Brain microvascular endothelial cell (primary cell): ENCODE results near the gene FFAR3.
A peak's percentile ranks its signal among the peaks of the same experiment; 100 is the strongest.

Experiments
- DNase-seq: peaks from one replicate; pipeline ENCODE4 v3.0.0-alpha.2; 2020
- H3K27ac ChIP-seq: fragments of 250-450 bp; sonication (Bioruptor Pico); 2 replicates; pipeline ENCODE4 v1.5.1; 2020; ENCODE audit warnings: mild to moderate bottlenecking, moderate library complexity
- H3K27me3 ChIP-seq: fragments of 250-450 bp; sonication (Bioruptor Pico); replicated peaks from 2 replicates; pipeline ENCODE4 v1.5.1; 2020; ENCODE audit warnings: mild to moderate bottlenecking
- H3K36me3 ChIP-seq: fragments of 250-450 bp; sonication (Bioruptor Pico); replicated peaks from 2 replicates; pipeline ENCODE4 v1.5.1; 2020; ENCODE audit warnings: mild to moderate bottlenecking
- H3K4me3 ChIP-seq: 2 replicates; pipeline ENCODE4 v1.5.1; 2011; ENCODE audit warnings: low read depth, mild to moderate bottlenecking, control low read depth, low read length, moderate library complexity
- CTCF ChIP-seq: IDR thresholded peaks from 2 replicates; pipeline ENCODE4 v1.5.1; 2011; ENCODE audit warnings: low read depth, mild to moderate bottlenecking, moderate library complexity, low read length, control low read depth, inconsistent platforms; ENCODE audit errors: missing control alignments
- in situ Hi-C: cut with HindIII; loops from 2 replicates; pipeline ENCODE4 v1.10.0; 2017; ENCODE audit warnings: low sequenced_read_pairs, low pct_ligation_motif_present

The FFAR3 gene

GRCh38 chr19:35403116-35403760 is 45.0 kb downstream of the FFAR3 start:
- Histone ChIP-seq H3K27ac (no peak overlapping the region), H3K27me3 (no peaks in the 10 kb centered on the region), H3K36me3 (no peaks in the 10 kb centered on the region), H3K4me3 (no peak overlapping the region)
- TF ChIP-seq CTCF = no peak
- no peak for DNase-seq
- in situ Hi-C loops = no loop called here

- Histone ChIP-seq H3K36me3 (no peaks in the 10 kb centered on the region), H3K27ac (no peak overlapping the region), H3K4me3 (no peak overlapping the region), H3K27me3 (no peaks in the 10 kb centered on the region)
- peak; percentile 81 for DNase-seq
- TF ChIP-seq CTCF = no peak
- in situ Hi-C loops = no loop called here
Observed at GRCh38 chr19:35404879-35405622, 46.8 kb downstream of the FFAR3 start.

GRCh38 chr19:35407619-35408018 is 49.4 kb downstream of the FFAR3 start:
- Histone ChIP-seq H3K27me3 (no peaks in the 10 kb centered on the region), H3K36me3 (no peaks in the 10 kb centered on the region), H3K4me3 (no peak overlapping the region), H3K27ac (no peak overlapping the region)
- no peak for DNase-seq
- in situ Hi-C loops = no loop called here
- TF ChIP-seq CTCF = no peak

- H3K4me3 ChIP-seq = no peak overlapping the region
- no peaks in the 10 kb centered on the region for H3K36me3 ChIP-seq
- no peak overlapping the region for H3K27ac ChIP-seq
- DNase-seq = no peak
- no peak for TF ChIP-seq CTCF
- in situ Hi-C loops = no loop called here
- H3K27me3 ChIP-seq = no peaks in the 10 kb centered on the region
Observed at GRCh38 chr19:35408284-35409171, 50.3 kb downstream of the FFAR3 start.

GRCh38 chr19:35409191-35409590 is 50.9 kb downstream of the FFAR3 start:
- in situ Hi-C loops = no loop called here
- no peak for TF ChIP-seq CTCF
- no peaks in the 10 kb centered on the region for H3K27me3 ChIP-seq

More at GRCh38 chr19:35409191-35409590, 50.9 kb downstream of the FFAR3 start:
- no peaks in the 10 kb centered on the region for H3K36me3 ChIP-seq
- no peak for DNase-seq
- no peak overlapping the region for H3K4me3 ChIP-seq
- H3K27ac ChIP-seq = no peak overlapping the region
